K562 (cell line): Measurements from ENCODE around the gene SCYL2. TPM values are rescaled to one million over a fixed set of nuclear protein-coding genes. Genes with fewer than 3 reads are reported as not detected.

Experiments used
- ATF1 ChIP-seq, 2 experiments: fragments of 450-650 bp in 1 of 2; IDR thresholded peaks; 2 replicates each; pipeline ENCODE4 v1.6.1; 2016; ENCODE audit warnings: missing compliant biosample characterization in 1 of 2, missing genetic modification characterization in 1 of 2
- DPF2 ChIP-seq: fragments of 450-650 bp; IDR thresholded peaks from 2 replicates; pipeline ENCODE4 v1.6.1; 2016
- HDAC1 ChIP-seq, 2 experiments: fragments of 450-650 bp; IDR thresholded peaks; 2 replicates each; pipeline ENCODE4 v1.6.1; 2016 to 2017; ENCODE audit warnings: inconsistent platforms in 1 of 2, mild to moderate bottlenecking in 1 of 2, moderate library complexity in 1 of 2
- HLTF ChIP-seq: fragments of 450-650 bp; IDR thresholded peaks from 2 replicates; pipeline ENCODE4 v1.6.1; 2016
- KDM2B ChIP-seq: fragments of 250-450 bp; sonication (Bioruptor Pico); IDR thresholded peaks from 2 replicates; pipeline ENCODE4 v1.8.0; 2021; ENCODE audit warnings: mild to moderate bottlenecking, moderate library complexity
- NR2C2 ChIP-seq, 2 experiments: fragments of 200-800 bp in 1 of 2; sonication (Bioruptor generic) in 1 of 2; sonication (generic) in 1 of 2; formaldehyde crosslinking in 1 of 2; IDR thresholded peaks; 2 replicates each; pipeline versions ENCODE4 v1.6.1 to v1.8.0; 2016 to 2022; ENCODE audit warnings: mild to moderate bottlenecking in 1 of 2, missing compliant biosample characterization in 1 of 2, missing genetic modification characterization in 1 of 2, missing genetic modification reagents in 1 of 2
- SREBF2 ChIP-seq: sonication (generic); formaldehyde crosslinking; IDR thresholded peaks from 2 replicates; pipeline ENCODE4 v1.4.0; 2020; ENCODE audit warnings: mild to moderate bottlenecking, missing genetic modification reagents
- SRSF3 ChIP-seq: fragments of 200-400 bp; formaldehyde crosslinking; IDR thresholded peaks from 2 replicates; pipeline ENCODE4 v1.6.1; 2016; ENCODE audit warnings: mild to moderate bottlenecking, low read length, moderate library complexity; ENCODE audit not compliant: insufficient read depth
- TAF9B ChIP-seq: fragments of 450-650 bp; IDR thresholded peaks from 2 replicates; pipeline ENCODE4 v1.6.1; 2018; ENCODE audit warnings: mild to moderate bottlenecking; ENCODE audit not compliant: partially characterized antibody
- ZEB2 ChIP-seq: fragments of 450-650 bp; IDR thresholded peaks from 2 replicates; pipeline ENCODE4 v1.6.1; 2016
- ZNF79 ChIP-seq: fragments of 250-450 bp; sonication (Bioruptor Pico); IDR thresholded peaks from 2 replicates; pipeline ENCODE4 v1.4.0; 2020; ENCODE audit warnings: low read depth, mild to moderate bottlenecking, moderate library complexity
- polyA plus RNA-seq, 8 experiments: library from polyadenylated mRNA; depleted of rRNA in 4 of 8; stranded (reverse) in 5 of 8; unstranded in 3 of 8; fragments of >200 nt; fragmentation: Nextera tagmentation in 2 of 8; fragmentation: Illumina TruSeq in 1 of 8; extraction: Ambion mirVana in 2 of 8; extraction: Trizol in 1 of 8; gene quantifications; 2 replicates each; pipeline versions ENCODE4 v1.2.1 to v1.2.3, GENCODE V29; 2011 to 2014; ENCODE audit warnings: inconsistent platforms in 1 of 8, missing spikeins in 1 of 8
- total RNA-seq, 7 experiments: library from RNA; depleted of rRNA in 6 of 7; stranded (reverse); fragments of >200 nt in 6 of 7; fragmentation: Illumina TruSeq in 2 of 7; extraction: Trizol in 2 of 7; gene quantifications; 2 replicates each; pipeline versions ENCODE4 v1.2.1 to v1.2.3, GENCODE V29; 2011 to 2021; ENCODE audit warnings: low replicate concordance in 1 of 7
- TF ChIP-seq, protein P1 (sequence below): fragments of 450-650 bp; IDR thresholded peaks from one replicate; pipeline ENCODE4 v1.6.1; 2018; ENCODE audit warnings: mild to moderate bottlenecking, moderate library complexity; ENCODE audit not compliant: partially characterized antibody
- TF ChIP-seq, protein P2 (sequence below): fragments of 450-650 bp; IDR thresholded peaks from 2 replicates; pipeline ENCODE4 v1.6.1; 2017; ENCODE audit warnings: mild to moderate bottlenecking, moderate library complexity
- TF ChIP-seq, protein P3 (sequence below): fragments of 450-650 bp; formaldehyde crosslinking; IDR thresholded peaks from 2 replicates; pipeline ENCODE4 v1.4.0; 2022; ENCODE audit warnings: missing genetic modification characterization

Gene SCYL2
- total and polyA plus RNA-seq, 9 of the 15 experiments (the other 6 are each of a cell fraction or from before 2014, with no cell fraction given) = 9.9 to 49.0 (median 32.9) TPM

DNA sequence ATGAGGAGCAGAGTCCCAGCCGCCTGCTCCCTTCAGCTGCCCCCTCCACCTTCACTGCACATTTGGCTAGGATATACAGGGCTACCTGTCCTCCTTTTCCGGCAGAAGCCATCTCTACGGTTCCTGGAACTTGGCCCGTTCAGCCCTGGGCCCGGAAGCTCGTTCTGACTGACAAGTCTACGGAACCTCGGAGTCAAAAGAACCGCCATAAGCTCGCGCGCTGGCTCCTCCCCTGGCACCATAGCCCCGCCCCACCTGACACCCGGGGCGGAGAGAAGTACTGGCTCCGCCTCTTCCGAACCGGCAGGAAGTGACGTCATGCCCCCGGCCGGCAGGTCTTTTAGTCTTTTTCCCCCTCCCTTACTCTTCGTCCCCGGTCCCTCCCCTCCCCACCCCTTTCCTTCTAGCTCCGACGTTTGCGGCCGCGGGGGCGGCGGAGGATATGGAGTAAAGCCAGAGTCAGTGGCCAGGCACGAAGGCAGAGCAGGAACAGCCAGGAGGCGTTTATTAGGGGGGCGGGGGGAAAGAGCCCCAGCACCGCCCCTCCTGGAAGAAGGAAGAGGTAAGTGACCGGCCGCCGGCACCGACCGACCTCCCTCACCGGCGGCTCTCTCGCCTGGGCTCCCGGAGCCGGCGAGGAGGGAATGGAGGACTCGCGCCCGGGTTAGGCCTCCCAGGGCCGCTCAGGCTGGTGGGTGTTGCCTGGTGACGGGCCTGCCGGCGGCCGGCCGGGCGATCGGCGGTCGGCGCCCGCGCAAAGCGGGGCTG lies at the start of gene SCYL2, which contains the start of gene DEPDC4 (continued):
- TF ChIP-seq NR2C2 (CRISPR knock-in tag; IDR thresholded peaks at IDR 0.05) (no peak), NR2C2 (tag; IDR thresholded peaks at IDR 0.05) (peak; percentile 23; the same call in 1 of the 2 replicates), SRSF3 (no peak), ZNF79 (CRISPR knock-in tag) (no peak), ZEB2 (no peak), DPF2 (peak; percentile 22; the same call in 1 of the 2 replicates), SREBF2 (CRISPR knock-in tag) (no peak), HDAC1 (IDR thresholded peaks at IDR 0.05) (peak in 1 of 2 experiments; percentile 48; a peak in 1 of 4 replicates), ATF1 (CRISPR knock-in tag; IDR thresholded peaks at IDR 0.05) (no peak), ATF1 (tag; IDR thresholded peaks at IDR 0.05) (peak; percentile 94), KDM2B (no peak), TAF9B (peak; percentile 70), HLTF (no peak)
- TF ChIP-seq, protein P1, sequence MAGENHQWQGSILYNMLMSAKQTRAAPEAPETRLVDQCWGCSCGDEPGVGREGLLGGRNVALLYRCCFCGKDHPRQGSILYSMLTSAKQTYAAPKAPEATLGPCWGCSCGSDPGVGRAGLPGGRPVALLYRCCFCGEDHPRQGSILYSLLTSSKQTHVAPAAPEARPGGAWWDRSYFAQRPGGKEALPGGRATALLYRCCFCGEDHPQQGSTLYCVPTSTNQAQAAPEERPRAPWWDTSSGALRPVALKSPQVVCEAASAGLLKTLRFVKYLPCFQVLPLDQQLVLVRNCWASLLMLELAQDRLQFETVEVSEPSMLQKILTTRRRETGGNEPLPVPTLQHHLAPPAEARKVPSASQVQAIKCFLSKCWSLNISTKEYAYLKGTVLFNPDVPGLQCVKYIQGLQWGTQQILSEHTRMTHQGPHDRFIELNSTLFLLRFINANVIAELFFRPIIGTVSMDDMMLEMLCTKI = no peak
- TF ChIP-seq, protein P2, sequence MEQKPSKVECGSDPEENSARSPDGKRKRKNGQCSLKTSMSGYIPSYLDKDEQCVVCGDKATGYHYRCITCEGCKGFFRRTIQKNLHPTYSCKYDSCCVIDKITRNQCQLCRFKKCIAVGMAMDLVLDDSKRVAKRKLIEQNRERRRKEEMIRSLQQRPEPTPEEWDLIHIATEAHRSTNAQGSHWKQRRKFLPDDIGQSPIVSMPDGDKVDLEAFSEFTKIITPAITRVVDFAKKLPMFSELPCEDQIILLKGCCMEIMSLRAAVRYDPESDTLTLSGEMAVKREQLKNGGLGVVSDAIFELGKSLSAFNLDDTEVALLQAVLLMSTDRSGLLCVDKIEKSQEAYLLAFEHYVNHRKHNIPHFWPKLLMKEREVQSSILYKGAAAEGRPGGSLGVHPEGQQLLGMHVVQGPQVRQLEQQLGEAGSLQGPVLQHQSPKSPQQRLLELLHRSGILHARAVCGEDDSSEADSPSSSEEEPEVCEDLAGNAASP = no peak
- TF ChIP-seq, protein P3, sequence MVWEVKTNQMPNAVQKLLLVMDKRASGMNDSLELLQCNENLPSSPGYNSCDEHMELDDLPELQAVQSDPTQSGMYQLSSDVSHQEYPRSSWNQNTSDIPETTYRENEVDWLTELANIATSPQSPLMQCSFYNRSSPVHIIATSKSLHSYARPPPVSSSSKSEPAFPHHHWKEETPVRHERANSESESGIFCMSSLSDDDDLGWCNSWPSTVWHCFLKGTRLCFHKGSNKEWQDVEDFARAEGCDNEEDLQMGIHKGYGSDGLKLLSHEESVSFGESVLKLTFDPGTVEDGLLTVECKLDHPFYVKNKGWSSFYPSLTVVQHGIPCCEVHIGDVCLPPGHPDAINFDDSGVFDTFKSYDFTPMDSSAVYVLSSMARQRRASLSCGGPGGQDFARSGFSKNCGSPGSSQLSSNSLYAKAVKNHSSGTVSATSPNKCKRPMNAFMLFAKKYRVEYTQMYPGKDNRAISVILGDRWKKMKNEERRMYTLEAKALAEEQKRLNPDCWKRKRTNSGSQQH (CRISPR knock-in tag) = no peak
